ENCODE results near the gene KCTD16.

KCTD16 gene

GRCh38 chr5:144427866-144428265, 257.2 kb downstream of the KCTD16 start:
- no peak for TF ChIP-seq CTCF (IDR thresholded peaks at IDR 0.05; ENCODE audit: extremely low read depth, missing control alignments)
- no peak for DNase-seq (ENCODE audit: low spot score)

DNA sequence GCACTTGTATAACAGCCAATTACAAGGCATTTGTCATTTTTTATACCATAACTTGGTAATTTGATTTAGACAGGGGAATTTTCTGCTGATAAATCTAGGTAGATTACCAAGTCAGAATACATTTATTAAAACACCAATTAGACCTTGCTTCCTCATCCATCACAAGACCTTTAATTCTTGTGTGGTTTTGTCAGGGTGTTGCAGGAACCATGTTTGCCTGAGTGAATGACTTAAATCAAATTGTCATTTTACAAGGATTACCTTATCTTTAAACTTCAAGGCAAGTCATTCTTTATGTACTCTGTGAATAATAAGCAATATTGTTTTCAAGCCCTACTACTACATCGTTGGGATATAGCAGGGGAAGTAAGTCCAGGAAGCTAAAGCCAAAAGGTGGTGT, 257.7 kb downstream of the KCTD16 start:
- no peak for DNase-seq (ENCODE audit: low spot score)
- TF ChIP-seq CTCF (IDR thresholded peaks at IDR 0.05; ENCODE audit: extremely low read depth, missing control alignments): no peak

DNA sequence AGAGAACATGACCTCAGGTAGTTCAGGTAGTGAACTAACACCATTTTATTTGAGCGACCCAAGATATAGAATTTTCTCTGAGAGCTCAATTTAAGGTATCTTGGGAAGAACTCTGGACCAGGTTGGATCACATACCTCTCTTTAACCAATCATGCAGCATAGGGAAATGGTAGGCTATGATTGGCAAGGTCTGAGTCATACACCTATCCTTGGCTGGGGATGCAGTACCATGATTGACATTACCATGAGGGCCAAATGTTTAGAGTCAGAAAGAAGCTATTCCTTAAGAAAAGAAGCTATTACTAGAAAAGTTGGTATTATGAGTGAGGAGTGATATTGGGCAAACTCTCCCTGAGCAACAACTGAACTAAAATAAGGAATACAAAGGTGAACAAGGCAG, 258.7 kb downstream of the KCTD16 start:
- no peak for DNase-seq (ENCODE audit: low spot score)
- TF ChIP-seq CTCF (IDR thresholded peaks at IDR 0.05; ENCODE audit: extremely low read depth, missing control alignments): no peak

DNA sequence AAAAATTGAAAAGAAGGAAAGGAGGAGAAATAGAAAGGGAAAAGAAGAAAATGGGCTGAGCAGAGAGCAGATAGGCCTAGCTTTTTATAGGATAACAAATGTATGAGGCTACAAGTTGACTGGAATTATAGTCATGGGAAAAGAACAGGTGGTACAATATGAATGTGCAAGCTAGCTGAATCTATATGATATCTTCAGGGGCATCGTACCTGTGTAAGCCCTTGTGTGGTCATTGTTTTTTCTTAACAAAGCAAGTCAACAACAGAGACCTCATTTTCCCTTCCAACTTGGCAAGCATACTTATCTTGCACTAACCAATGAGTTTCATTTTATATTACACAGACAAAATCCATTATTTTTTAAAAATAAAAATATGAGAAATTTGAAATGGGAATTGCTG, 259.2 kb downstream of the KCTD16 start:
- TF ChIP-seq CTCF (IDR thresholded peaks at IDR 0.05; ENCODE audit: extremely low read depth, missing control alignments): no peak
- no peak for DNase-seq (ENCODE audit: low spot score)

- DNase-seq (ENCODE audit: low spot score): no peak
- no peak for TF ChIP-seq CTCF (IDR thresholded peaks at IDR 0.05; ENCODE audit: extremely low read depth, missing control alignments)
Observed at GRCh38 chr5:144433140-144433822, 262.6 kb downstream of the KCTD16 start.

GRCh38 chr5:144433893-144434292, 263.2 kb downstream of the KCTD16 start:
- no peak for TF ChIP-seq CTCF (IDR thresholded peaks at IDR 0.05; ENCODE audit: extremely low read depth, missing control alignments)
- DNase-seq (ENCODE audit: low spot score): no peak

DNA sequence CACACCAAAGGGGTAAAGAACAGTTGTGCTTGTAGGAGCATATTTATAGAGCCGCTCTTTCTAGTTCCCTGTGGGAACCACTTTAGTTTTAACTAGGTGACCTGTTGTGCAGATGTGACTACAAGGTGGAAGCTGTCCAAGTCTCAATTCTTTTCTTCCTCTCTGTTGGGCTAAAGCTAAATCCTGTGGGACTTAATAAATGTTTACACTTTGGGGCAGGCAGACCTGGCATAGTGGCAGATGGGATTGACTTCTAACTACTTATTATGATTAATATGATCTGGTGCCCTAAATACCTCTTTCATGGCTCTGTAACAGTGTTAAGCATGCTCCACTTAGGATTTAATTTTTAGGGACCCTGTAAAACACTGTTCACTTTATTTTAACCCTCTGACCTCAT, 265.3 kb downstream of the KCTD16 start:
- no peak for DNase-seq (ENCODE audit: low spot score)

More for the DNA sequence above, 265.3 kb downstream of the KCTD16 start:
- no peak for TF ChIP-seq CTCF (IDR thresholded peaks at IDR 0.05; ENCODE audit: extremely low read depth, missing control alignments)
